ENCODE results near the gene NACC2.
A peak's percentile ranks its signal among the peaks of the same experiment; 100 is the strongest.

The NACC2 gene

GRCh38 chr9:136119883-136120393, 24.8 kb upstream of the NACC2 start:
- TF ChIP-seq CTCF (IDR thresholded peaks at IDR 0.05; ENCODE audit: control insufficient read depth, extremely low read depth, insufficient read depth): no peak
- H3K4me3 ChIP-seq (ENCODE audit: low read depth, low read length): peak overlapping the region; percentile 64
- no peak for DNase-seq (ENCODE audit: low read depth)

- peak overlapping the region; percentile 64 for H3K4me3 ChIP-seq (ENCODE audit: low read depth, low read length)
- no peak for TF ChIP-seq CTCF (IDR thresholded peaks at IDR 0.05; ENCODE audit: control insufficient read depth, extremely low read depth, insufficient read depth)
- no peak for DNase-seq (ENCODE audit: low read depth)
Observed at GRCh38 chr9:136119061-136119882, 24.2 kb upstream of the NACC2 start.

- DNase-seq (ENCODE audit: low read depth): peak; percentile 86
- TF ChIP-seq CTCF (IDR thresholded peaks at IDR 0.05; ENCODE audit: control insufficient read depth, extremely low read depth, insufficient read depth): peak; percentile 33
- peak within 1 kb of the TSS; percentile 64 for H3K4me3 ChIP-seq (ENCODE audit: low read depth, low read length)
Observed at GRCh38 chr9:136118320-136119060, 23.4 kb upstream of the NACC2 start, which contains the start of gene TMEM250. Gene TMEM250 (minus strand): TSS chr9:136118875. CDS start chr9:136116900, 1,975 bp downstream.

GRCh38 chr9:136117916-136118319, 22.8 kb upstream of the NACC2 start:
- no peak for TF ChIP-seq CTCF (IDR thresholded peaks at IDR 0.05; ENCODE audit: control insufficient read depth, extremely low read depth, insufficient read depth)
- peak overlapping the region; percentile 64 for H3K4me3 ChIP-seq (ENCODE audit: low read depth, low read length)
- DNase-seq (ENCODE audit: low read depth): no peak

GRCh38 chr9:136117291-136117915, 22.3 kb upstream of the NACC2 start:
- H3K4me3 ChIP-seq (ENCODE audit: low read depth, low read length): peak overlapping the region; percentile 64
- no peak for DNase-seq (ENCODE audit: low read depth)
- no peak for TF ChIP-seq CTCF (IDR thresholded peaks at IDR 0.05; ENCODE audit: control insufficient read depth, extremely low read depth, insufficient read depth)

- DNase-seq (ENCODE audit: low read depth): no peak
- peak overlapping the region; percentile 64 for H3K4me3 ChIP-seq (ENCODE audit: low read depth, low read length)
- no peak for TF ChIP-seq CTCF (IDR thresholded peaks at IDR 0.05; ENCODE audit: control insufficient read depth, extremely low read depth, insufficient read depth)
Observed at GRCh38 chr9:136116360-136117098, 21.4 kb upstream of the NACC2 start.

All from LNCaP clone FGC (cell line).